B cell (primary cell): ENCODE results near the gene TCF25. TPM values are rescaled to one million over a fixed set of nuclear protein-coding genes. Genes with fewer than 3 reads are reported as not detected.

ENCODE experiments used
- ATAC-seq: fragments of 200-7000 bp; cut with Tn5 transposase; one replicate; pipeline ENCODE4 v1.10.0; 2021; ENCODE audit warnings: low read depth, mild to moderate bottlenecking, moderate number of reproducible peaks, moderate library complexity
- CTCF ChIA-PET: fragments of 350-600 bp; sonication (Branson Sonifier 250); formaldehyde crosslinking; loops from one replicate; lab custom pipeline; 2021; ENCODE audit warnings: antibody characterized with exemption, inconsistent platforms; lab: Charles Lee
- POLR2A ChIA-PET: fragments of 350-600 bp; sonication (Branson Sonifier 250); formaldehyde crosslinking; loops from one replicate; lab custom pipeline; 2021; ENCODE audit warnings: antibody characterized with exemption; lab: Charles Lee
- DNase-seq: peaks from one replicate; pipeline ENCODE4 v3.0.0; 2013
- H2AFZ ChIP-seq: 2 replicates; pipeline ENCODE4 v1.6.1; 2012; ENCODE audit warnings: mild to moderate bottlenecking, low read depth, low read length; ENCODE audit not compliant: insufficient read depth, poor library complexity, severe bottlenecking
- H3K27ac ChIP-seq, 2 donors: 1 replicate in 1 of 2; 2 replicates in 1 of 2; pipeline ENCODE4 v1.5.1; 2012 to 2013; ENCODE audit warnings: low read length in 2 of 2, mild to moderate bottlenecking in 2 of 2, moderate library complexity in 1 of 2
- H3K27me3 ChIP-seq, 4 experiments: fragments of 200-600 bp in 1 of 4; sonication (generic) in 1 of 4; replicated peaks in 1 of 4; 1 replicate in 2 of 4; 2 replicates in 2 of 4; pipeline versions ENCODE4 v1.6.1 to v1.7.0; 2013 to 2016; ENCODE audit warnings: low read length in 3 of 4, mild to moderate bottlenecking in 2 of 4, mixed read lengths in 1 of 4, moderate library complexity in 1 of 4; ENCODE audit not compliant: insufficient read depth in 4 of 4, control insufficient read depth in 3 of 4; ENCODE audit errors: control extremely low read depth in 1 of 4
- H3K36me3 ChIP-seq, 2 experiments: replicated peaks in 1 of 2; 1 replicate in 1 of 2; 2 replicates in 1 of 2; pipeline versions ENCODE4 v1.6.1 to v1.7.1; 2013; ENCODE audit warnings: low read length in 1 of 2; ENCODE audit not compliant: insufficient read depth in 2 of 2, control insufficient read depth in 1 of 2; ENCODE audit errors: control extremely low read depth in 1 of 2, extremely low read depth in 1 of 2
- H3K4me1 ChIP-seq, 2 donors: fragments of 200-600 bp in 1 of 2; sonication (generic) in 1 of 2; 1 replicate in 1 of 2; 2 replicates in 1 of 2; pipeline versions ENCODE4 v1.5.1 to v1.6.1; 2013 to 2017; ENCODE audit warnings: low read length in 2 of 2; ENCODE audit not compliant: control insufficient read depth in 2 of 2, insufficient read depth in 2 of 2
- H3K4me2 ChIP-seq: replicated peaks from 2 replicates; pipeline ENCODE3; 2012; ENCODE audit warnings: mild to moderate bottlenecking, low read depth, low read length; ENCODE audit not compliant: poor library complexity, severe bottlenecking
- H3K4me3 ChIP-seq, 5 experiments: fragments of 200-600 bp in 1 of 5; sonication (generic) in 1 of 5; 1 replicate in 3 of 5; 2 replicates in 2 of 5; pipeline versions ENCODE4 v1.5.1 to v1.7.0; 2011 to 2016; ENCODE audit warnings: low read length in 4 of 5, mild to moderate bottlenecking in 4 of 5, low read depth in 2 of 5, control low read depth in 1 of 5, moderate library complexity in 1 of 5; ENCODE audit not compliant: insufficient read depth in 1 of 5; ENCODE audit errors: control extremely low read depth in 1 of 5, extremely low read depth in 1 of 5
- H3K79me2 ChIP-seq: fragments of 200-600 bp; sonication (generic); one replicate; pipeline ENCODE4 v1.6.0; 2016; ENCODE audit warnings: low read length; ENCODE audit not compliant: control insufficient read depth, insufficient read depth
- H3K9ac ChIP-seq: fragments of 200-600 bp; sonication (generic); 2 replicates; pipeline ENCODE4 v1.6.1; 2017; ENCODE audit warnings: mild to moderate bottlenecking, low read length, moderate library complexity
- H3K9me3 ChIP-seq, 3 donors: one replicate each; pipeline versions ENCODE4 v1.6.1 to v1.7.1; 2013; ENCODE audit warnings: low read length in 2 of 3; ENCODE audit not compliant: control insufficient read depth in 2 of 3, insufficient read depth in 1 of 3; ENCODE audit errors: control extremely low read depth in 1 of 3
- H4K20me1 ChIP-seq: 2 replicates; pipeline ENCODE4 v1.6.0; 2012; ENCODE audit warnings: mild to moderate bottlenecking, low read length; ENCODE audit not compliant: insufficient read depth, control insufficient read depth, poor library complexity, severe bottlenecking
- H3K27ac Mint-ChIP-seq: one replicate; pipeline ENCODE4 v1.8.0; 2021; ENCODE audit warnings: mixed read lengths
- H3K27me3 Mint-ChIP-seq: one replicate; pipeline ENCODE4 v1.8.0; 2021; ENCODE audit warnings: mixed read lengths
- H3K4me1 Mint-ChIP-seq: one replicate; pipeline ENCODE4 v1.8.0; 2021; ENCODE audit warnings: mixed read lengths
- H3K4me3 Mint-ChIP-seq: one replicate; pipeline ENCODE4 v1.8.0; 2021; ENCODE audit warnings: mixed read lengths
- H3K9me3 Mint-ChIP-seq: one replicate; pipeline ENCODE4 v1.8.0; 2022; ENCODE audit warnings: mixed read lengths; ENCODE audit not compliant: insufficient read depth
- EZH2 ChIP-seq: IDR thresholded peaks from 2 replicates; pipeline ENCODE4 v1.6.1; 2012; ENCODE audit warnings: borderline replicate concordance, low read depth, mild to moderate bottlenecking, moderate library complexity, low read length; ENCODE audit not compliant: insufficient read depth, poor library complexity, severe bottlenecking
- WGBS: methylation state at CpG from one replicate; pipeline ENCODE4 v1.1.5; 2013; ENCODE audit warnings: missing lambda C conversion rate; ENCODE audit not compliant: insufficient coverage; 5-methylcytosine and 5-hydroxymethylcytosine counted together
- intact Hi-C: fragments of 100-400 bp; cut with micrococcal nuclease; formaldehyde crosslinking; loops from one replicate; pipeline ENCODE4 v1.10.0; 2022
- polyA plus RNA-seq: library from polyadenylated mRNA; depleted of rRNA; stranded (reverse); fragments of >200 nt; gene quantifications from 2 replicates; pipeline ENCODE4 v1.2.3, GENCODE V29; 2012
- total RNA-seq, 2 donors: library from RNA; stranded (reverse); fragments of 120-200 nt in 1 of 2; gene quantifications; 1 replicate in 1 of 2; 2 replicates in 1 of 2; pipeline versions ENCODE4 v1.2.3 to v1.2.4, GENCODE V29; 2013 to 2022
- TF ChIP-seq, protein P1 (sequence below): fragments of 200-600 bp; IDR thresholded peaks from one replicate; pipeline ENCODE4 v1.8.0; 2022; ENCODE audit warnings: antibody characterized with exemption, mild to moderate bottlenecking

Gene TCF25
- total and polyA plus RNA-seq, 2 donors (not counting 1 experiment from before 2014, with no cell fraction given): 200 to 444 TPM

DNA sequence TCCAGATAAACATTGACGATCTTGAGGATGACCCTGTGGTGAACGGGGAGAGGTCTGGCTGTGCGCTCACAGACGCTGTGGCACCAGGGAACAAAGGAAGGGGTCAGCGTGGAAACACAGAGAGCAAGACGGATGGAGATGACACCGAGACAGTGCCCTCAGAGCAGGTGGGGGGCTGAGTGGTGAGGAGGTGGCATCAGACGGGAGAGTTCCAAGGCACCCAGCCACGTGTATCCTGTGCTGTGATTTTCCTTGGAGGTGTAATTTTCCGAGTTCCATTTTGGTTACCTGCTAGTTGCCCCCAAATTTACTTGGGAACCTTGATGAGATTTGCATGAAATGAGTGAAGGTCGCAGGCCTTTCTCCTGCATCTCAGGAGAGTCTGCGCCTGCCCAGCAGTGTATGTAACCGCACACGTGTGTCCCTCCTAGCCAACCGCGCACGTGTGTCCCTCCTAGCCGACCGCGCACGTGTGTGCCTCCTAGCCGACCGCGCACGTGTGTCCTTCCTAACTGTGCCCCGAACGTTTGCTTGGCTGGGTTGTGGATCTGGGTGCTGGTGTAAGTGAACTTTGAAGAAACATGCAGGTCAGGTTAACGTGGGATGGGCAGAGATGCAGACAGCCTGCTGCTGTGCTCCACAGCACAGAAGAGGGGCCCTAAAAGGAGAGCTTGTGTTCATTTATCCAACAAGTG is 10.1 kb downstream of the TCF25 start:
- no peaks in the 10 kb centered on the region for H3K4me1 ChIP-seq
- no peak overlapping the region for H3K4me3 Mint-ChIP-seq
- intact Hi-C loops: no loop called here
- H3K9ac ChIP-seq: no peak overlapping the region
- H3K27ac ChIP-seq: no peak overlapping the region
- H3K27me3 ChIP-seq: no peaks in the 10 kb centered on the region
- H3K27me3 Mint-ChIP-seq: no peaks in the 10 kb centered on the region
- H3K4me3 ChIP-seq: no peak overlapping the region
- H3K9me3 Mint-ChIP-seq: no peaks in the 10 kb centered on the region
- no peak for DNase-seq
- H3K9me3 ChIP-seq: no peaks in the 10 kb centered on the region
- peaks cover 68% of the 10 kb centered on the region for H3K79me2 ChIP-seq
- peaks cover 83% of the 10 kb centered on the region for H4K20me1 ChIP-seq
- no peak for TF ChIP-seq EZH2
- TF ChIP-seq, protein P1, sequence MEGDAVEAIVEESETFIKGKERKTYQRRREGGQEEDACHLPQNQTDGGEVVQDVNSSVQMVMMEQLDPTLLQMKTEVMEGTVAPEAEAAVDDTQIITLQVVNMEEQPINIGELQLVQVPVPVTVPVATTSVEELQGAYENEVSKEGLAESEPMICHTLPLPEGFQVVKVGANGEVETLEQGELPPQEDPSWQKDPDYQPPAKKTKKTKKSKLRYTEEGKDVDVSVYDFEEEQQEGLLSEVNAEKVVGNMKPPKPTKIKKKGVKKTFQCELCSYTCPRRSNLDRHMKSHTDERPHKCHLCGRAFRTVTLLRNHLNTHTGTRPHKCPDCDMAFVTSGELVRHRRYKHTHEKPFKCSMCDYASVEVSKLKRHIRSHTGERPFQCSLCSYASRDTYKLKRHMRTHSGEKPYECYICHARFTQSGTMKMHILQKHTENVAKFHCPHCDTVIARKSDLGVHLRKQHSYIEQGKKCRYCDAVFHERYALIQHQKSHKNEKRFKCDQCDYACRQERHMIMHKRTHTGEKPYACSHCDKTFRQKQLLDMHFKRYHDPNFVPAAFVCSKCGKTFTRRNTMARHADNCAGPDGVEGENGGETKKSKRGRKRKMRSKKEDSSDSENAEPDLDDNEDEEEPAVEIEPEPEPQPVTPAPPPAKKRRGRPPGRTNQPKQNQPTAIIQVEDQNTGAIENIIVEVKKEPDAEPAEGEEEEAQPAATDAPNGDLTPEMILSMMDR: no peak
- peak overlapping the region; percentile 53 for H3K27ac Mint-ChIP-seq
- H3K4me2 ChIP-seq: no peak overlapping the region
- H3K36me3 ChIP-seq: peaks cover 18 to 78% of the 10 kb centered on the region in 2 experiments
- CTCF ChIA-PET: interaction anchor here (1.5 kb wide), 1 partner anchor 24 kb away, joined by 3 read pairs; no protein-coding TSS in a partner anchor
- 98% methylated on average over 20 of the region's 28 CpGs for WGBS
- H2AFZ ChIP-seq: no peak overlapping the region
- H3K4me1 Mint-ChIP-seq: peaks cover 5% of the 10 kb centered on the region
- ATAC-seq: no peak
- POLR2A ChIA-PET: no interaction called here

DNA sequence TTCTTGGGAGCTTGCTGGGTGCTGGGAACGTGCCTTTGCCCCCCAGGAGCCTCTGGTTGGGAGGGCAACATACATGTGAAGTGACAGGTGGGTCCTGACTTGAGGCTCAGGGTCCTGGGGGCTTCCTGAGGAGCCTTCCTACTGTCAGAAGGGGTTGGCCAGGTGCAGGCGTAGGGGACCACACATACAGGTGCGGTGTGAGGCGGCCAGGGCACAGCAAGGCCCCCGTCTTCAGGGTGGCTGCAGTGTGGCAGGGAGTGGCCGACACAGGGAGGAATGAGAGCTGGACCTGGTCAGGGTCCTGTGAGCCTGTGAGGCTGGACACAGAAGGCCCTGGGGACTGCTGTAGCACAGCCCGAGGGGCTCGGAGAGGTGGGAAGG is 10.6 kb downstream of the TCF25 start:
- POLR2A ChIA-PET: no interaction called here
- H4K20me1 ChIP-seq: peaks cover 77% of the 10 kb centered on the region
- no peak for ATAC-seq

More for the DNA sequence above, 10.6 kb downstream of the TCF25 start:
- H3K27me3 Mint-ChIP-seq: no peaks in the 10 kb centered on the region
- H2AFZ ChIP-seq: no peak overlapping the region
- peaks cover 63% of the 10 kb centered on the region for H3K79me2 ChIP-seq
- no peak overlapping the region for H3K27ac ChIP-seq
- no peak overlapping the region for H3K9ac ChIP-seq
- TF ChIP-seq EZH2: no peak
- TF ChIP-seq, protein P1: no peak
- no peak overlapping the region for H3K4me3 Mint-ChIP-seq
- H3K4me2 ChIP-seq: no peak overlapping the region
- peaks cover 18 to 74% of the 10 kb centered on the region in 2 experiments for H3K36me3 ChIP-seq
- 100% methylated on average over 8 of the region's 8 CpGs for WGBS
- no peak overlapping the region for H3K27ac Mint-ChIP-seq
- no peaks in the 10 kb centered on the region for H3K4me1 ChIP-seq
- no peaks in the 10 kb centered on the region for H3K9me3 Mint-ChIP-seq
- H3K9me3 ChIP-seq: no peaks in the 10 kb centered on the region
- intact Hi-C loops: no loop called here
- no peak for DNase-seq
- H3K27me3 ChIP-seq: no peaks in the 10 kb centered on the region
- H3K4me1 Mint-ChIP-seq: peaks cover 5% of the 10 kb centered on the region
- no peak overlapping the region for H3K4me3 ChIP-seq
- CTCF ChIA-PET: no interaction called here
